Activated CD8-positive, alpha-beta memory T cell treated with anti-CD3 and anti-CD28 coated beads for 36 hours (primary cell): ENCODE measurements around the gene CAST. TPM values are rescaled to one million over a fixed set of nuclear protein-coding genes. Genes with fewer than 3 reads are reported as not detected.

Experiments
- CTCF ChIA-PET: fragments of 350-600 bp; sonication (Branson Sonifier 250); formaldehyde crosslinking; loops from one replicate; lab custom pipeline; 2021; ENCODE audit warnings: antibody characterized with exemption; lab: Charles Lee
- POLR2A ChIA-PET: fragments of 350-600 bp; sonication (Branson Sonifier 250); formaldehyde crosslinking; loops from one replicate; lab custom pipeline; 2021; ENCODE audit warnings: antibody characterized with exemption; lab: Charles Lee
- total RNA-seq, 2 experiments: library from RNA; stranded (reverse); gene quantifications; one replicate each; pipeline ENCODE4 v1.2.3, GENCODE V29; 2021

CAST gene
- total RNA-seq, 2 experiments from 2014 or later, result 131 to 133 TPM

DNA sequence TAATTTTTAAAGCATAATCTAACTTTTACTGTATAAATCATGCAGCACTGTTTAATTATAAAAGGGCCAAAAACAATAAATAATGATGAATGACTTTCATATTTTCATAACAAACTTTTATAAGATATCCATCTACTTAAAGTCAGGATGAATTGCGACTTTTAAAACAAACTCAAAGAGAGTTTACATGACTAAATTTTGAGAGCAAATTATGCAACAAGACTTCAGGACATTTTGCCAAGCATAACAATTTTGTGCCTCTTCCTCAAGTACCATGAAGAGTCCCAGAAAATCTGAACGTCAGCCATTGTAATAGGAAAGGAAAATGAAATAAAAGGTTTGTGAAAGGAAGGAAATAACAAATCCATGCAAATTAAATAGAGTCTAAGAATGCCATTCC is 121.2 kb downstream of the CAST start:
- ChIA-PET POLR2A (no interaction called here), CTCF (no interaction called here)

DNA sequence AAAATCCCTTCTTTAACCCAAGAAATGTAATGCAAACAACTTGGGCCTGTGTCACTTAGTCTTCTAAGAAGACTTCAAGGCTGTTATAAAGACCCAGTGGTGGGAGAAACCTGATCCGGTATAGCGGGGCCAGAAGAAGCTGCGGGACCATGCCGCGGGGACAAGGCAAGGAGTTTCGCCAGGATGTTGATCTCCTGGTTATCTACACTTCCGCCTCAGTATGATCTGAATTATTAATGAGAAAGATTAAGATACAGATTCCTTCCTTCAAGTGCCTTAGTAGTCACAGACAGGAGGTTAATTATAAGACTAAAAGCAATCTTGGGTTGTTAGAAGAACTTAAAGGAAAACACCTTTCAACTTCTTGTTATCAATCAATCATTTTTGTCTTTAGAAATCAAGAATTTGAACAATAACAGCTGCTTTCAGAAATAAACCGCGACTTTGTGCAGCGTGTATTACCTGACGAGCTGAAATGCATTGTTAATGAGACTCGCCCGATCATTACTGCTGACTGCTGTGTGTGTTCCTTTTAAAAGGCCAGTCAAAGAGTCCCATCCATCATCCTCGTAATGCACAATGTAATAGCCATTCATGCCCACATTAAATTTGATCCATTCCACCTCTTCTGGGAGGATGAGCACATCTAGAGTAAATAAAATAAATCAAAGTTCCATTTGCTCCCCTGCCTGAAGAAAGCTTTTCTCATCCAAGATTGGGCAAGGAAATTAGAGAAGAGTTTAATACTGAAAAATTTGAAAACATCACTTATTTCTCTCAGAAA is 123.3 kb downstream of the CAST start:
- ChIA-PET POLR2A (no interaction called here), CTCF (interaction anchor here (2.0 kb wide), 1 partner anchor 33 kb away, joined by 5 read pairs; no protein-coding TSS in a partner anchor)

DNA sequence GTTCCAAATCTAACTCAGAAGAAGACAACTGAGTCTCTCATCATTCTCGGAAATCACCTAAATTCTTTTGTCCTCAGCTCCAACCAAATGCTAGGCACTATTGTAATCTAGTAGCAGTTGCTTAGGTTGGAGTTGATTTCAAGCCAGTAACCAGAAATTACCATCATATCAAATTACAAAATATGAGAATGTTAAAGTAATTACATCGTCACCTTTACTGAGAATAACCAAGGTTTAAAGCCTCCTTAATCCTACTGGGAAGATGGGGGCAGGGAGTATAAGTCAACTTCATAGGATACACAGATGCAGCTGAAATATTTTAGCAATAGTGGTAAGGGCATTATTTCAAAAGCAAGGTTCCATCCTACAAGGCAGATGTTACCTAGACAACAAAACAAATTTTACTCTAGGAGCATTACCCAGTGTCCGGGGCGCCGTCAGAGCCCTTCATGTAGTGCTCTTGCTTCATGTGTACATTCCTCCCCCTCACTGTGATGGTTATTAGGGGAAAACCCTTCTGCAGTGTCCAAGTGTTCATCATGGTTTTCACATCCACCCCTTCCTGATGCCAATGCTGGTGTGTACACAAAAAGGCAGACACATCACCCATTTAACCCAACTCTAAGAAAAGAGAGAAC is 126.1 kb downstream of the CAST start:
- ChIA-PET POLR2A (no interaction called here), CTCF (no interaction called here)

DNA sequence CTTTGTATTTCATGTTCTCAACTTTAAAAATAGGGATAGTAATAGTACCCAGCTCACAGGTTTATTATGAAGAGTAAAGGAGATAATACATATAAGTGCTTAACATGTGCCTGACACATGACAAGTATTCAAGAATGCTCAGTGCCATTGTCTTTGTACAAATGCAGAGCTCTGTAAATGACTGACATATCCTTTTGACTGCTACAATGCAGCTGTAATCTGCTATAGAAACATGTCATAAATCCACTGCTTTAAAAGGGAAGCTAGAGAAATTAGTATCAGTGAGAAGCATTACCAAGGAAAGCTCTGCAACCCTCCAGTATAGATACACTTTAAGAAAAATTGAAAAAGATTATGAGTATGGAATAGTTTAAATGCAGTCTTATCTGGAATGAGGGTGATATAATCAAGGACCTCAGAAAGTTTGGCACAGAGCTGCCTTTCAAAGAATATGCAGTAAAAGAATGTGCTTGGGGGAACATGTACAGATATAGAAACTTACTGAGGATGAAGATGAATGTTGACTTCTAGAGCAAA is 127.7 kb downstream of the CAST start:
- POLR2A ChIA-PET, result no interaction called here
- CTCF ChIA-PET, result no interaction called here

DNA sequence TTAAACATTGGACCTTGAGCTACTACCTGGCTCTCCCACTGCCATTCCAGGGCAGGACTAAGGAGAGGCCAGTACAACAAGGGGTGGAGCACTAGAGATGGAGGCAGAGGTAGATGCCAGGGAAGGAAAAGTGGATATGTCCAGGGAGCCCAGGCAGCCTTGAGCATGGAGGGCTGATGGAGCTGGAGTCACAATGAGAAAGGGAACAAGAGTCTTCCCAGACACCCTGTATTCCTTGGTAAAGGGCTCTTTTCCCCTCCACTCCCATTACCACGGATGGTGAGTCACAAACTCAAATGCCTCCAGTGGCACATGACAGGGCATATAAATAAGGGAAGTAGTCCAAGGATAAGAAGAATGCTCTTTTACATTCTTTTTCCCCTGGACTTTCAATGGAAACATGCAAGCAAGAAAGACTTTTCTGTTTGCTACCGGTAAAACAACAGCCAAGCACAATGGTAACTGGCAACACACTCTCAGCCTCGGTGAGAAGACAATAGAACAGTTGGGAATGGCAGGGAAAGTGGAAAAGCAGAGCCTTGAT is 128.9 kb downstream of the CAST start:
- ChIA-PET CTCF (interaction anchor here (1.6 kb wide), 1 partner anchor 17 kb away, joined by 3 read pairs; the partner anchor contains the start of gene ERAP1), POLR2A (no interaction called here)

DNA sequence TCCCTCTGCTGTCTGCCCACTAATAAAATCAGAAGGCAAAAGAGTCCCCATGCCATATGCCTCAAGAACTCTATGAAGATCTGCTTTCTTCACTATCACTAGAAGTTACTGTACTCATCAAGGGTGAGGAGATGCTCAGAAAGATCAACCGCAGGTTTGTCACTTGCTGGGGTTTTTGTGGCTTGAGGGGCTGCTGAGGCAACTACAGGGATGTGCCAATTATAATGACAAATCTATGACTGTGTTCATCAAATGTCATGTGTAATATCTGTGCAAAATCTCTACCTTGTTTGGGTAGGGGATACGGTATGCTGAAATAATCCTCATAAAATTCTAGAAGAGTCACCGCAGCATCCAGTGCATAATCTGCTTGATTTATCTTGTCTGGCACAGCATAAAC is 132.6 kb downstream of the CAST start:
- ChIA-PET POLR2A (interaction anchor here (0.7 kb wide), 1 partner anchor 18 kb away, joined by 8 read pairs; no protein-coding TSS in a partner anchor), CTCF (no interaction called here)

DNA sequence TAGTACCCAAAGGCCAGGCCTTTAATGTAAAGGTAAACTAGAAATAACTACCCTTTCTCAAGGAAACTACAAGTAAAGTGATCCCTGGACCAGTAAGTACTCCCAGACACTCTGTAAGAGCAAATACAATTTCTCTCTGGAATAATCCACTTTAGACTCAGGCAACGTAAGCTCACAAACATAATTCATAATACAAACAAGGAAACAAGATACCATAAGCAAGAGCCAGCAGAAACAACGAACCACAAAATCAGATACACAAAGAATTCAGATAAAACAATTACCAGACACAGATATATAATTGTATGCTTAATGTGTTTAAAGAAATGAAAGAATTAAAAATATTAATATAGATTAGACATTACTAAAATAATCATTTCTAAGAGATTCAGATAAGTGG is 133.4 kb downstream of the CAST start:
- ChIA-PET CTCF (interaction anchor here (0.7 kb wide), 1 partner anchor 15 kb away, joined by 4 read pairs; no protein-coding TSS in a partner anchor), POLR2A (no interaction called here)

DNA sequence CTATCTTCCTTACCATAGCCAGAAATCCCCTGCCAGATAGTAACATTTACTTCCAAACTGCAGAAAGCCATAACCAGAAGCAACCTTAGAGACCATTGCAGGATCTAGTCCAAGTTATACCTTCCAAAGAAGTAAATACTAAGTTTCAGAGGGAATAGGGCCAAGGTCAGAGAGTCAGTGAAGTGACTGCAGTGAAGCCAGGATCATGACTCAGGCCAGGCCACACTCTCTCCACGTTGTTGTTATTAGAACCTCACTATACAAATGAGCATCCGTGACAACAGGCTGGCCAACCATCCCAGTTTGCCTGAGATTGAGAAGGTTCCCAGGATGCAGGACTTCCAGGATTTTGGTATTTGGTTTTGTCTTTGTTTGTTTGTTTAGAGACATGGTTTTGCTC is 134.3 kb downstream of the CAST start:
- POLR2A ChIA-PET, result no interaction called here
- CTCF ChIA-PET, result no interaction called here

DNA sequence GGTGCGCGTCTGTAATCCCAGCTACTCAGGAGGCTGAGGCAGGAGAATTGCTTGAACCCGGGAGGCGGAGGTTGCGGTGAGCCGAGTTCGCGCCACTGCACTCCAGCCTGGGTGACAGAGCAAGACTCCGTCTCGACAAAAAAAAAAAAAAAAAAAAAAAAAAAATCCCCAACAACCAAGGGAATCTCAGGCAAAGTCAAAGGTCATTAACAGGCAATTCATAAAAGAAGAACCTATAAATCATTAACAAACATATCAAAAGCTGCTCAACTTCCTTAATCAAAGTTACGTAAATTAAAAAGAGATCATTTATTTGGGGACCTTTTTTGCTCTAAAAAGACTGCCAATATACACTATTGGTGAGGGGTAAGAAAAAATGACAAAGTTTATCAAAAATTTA is 139.5 kb downstream of the CAST start:
- ChIA-PET POLR2A (interaction anchor here (0.7 kb wide), 1 partner anchor 13 kb away, joined by 4 read pairs; no protein-coding TSS in a partner anchor), CTCF (interaction anchor here (0.6 to 0.7 kb wide), 3 partner anchors 11 to 67 kb away, joined by 3 to 4 read pairs (median 3); no protein-coding TSS in a partner anchor)

DNA sequence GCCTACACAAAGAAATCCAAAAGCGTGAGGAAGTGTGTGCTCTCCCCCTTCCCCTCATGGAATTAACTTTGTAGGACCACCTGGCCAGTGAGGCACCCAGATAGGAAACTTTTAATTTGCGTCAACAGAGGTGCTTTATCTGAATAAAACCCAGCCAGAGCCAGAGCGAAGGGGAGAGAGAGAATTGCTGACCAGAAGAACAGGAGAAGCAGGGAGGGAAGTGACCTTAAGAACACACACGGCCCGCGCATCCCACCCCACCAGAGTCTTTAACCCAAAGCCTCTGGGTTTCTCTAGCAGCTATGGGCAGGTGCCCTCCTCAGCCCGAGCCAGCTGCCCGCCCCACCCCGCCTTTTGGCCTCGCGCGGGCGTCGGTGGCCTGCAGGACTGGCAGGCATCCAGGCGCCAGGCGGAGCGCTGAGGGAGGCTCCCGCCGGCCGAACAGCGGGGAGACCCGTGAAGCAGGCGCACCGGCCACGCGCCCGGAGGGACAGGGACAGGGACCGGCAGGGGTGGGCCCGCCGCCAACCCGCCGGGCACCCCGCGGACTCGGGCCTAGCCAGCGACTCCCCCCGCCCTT is 145.0 kb downstream of the CAST start:
- CTCF ChIA-PET, result interaction anchor here (0.7 to 1.6 kb wide), 6 partner anchors 9 to 84 kb away, joined by 3 to 5 read pairs (median 3); no protein-coding TSS in a partner anchor
- POLR2A ChIA-PET, result interaction anchor here (0.6 to 2.2 kb wide), 6 partner anchors 10 to 129 kb away, joined by 3 to 13 read pairs (median 4); partner anchors contain the start of genes ERAP2 and LNPEP

DNA sequence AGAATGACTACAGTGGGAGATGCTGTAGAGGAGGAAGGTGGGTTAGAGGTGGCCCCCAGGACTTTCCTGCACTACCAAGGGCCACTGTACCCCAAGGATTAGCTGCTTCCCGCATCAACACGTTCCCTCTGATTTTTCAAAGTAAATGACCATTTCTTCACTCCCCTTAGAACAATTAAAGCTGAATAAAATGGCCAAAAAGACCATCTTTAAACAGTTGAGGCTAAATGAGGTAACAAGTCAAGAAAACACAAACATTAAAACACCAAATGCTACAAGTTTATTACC is 146.3 kb downstream of the CAST start:
- ChIA-PET CTCF (interaction anchor here (0.8 to 1.6 kb wide), 5 partner anchors 8 to 151 kb away, joined by 3 to 5 read pairs (median 5); partner anchors contain the start of gene ERAP2), POLR2A (interaction anchor here (0.6 to 2.2 kb wide), 9 partner anchors 8 to 285 kb away, joined by 3 to 13 read pairs (median 5); partner anchors contain the start of gene ERAP2)

DNA sequence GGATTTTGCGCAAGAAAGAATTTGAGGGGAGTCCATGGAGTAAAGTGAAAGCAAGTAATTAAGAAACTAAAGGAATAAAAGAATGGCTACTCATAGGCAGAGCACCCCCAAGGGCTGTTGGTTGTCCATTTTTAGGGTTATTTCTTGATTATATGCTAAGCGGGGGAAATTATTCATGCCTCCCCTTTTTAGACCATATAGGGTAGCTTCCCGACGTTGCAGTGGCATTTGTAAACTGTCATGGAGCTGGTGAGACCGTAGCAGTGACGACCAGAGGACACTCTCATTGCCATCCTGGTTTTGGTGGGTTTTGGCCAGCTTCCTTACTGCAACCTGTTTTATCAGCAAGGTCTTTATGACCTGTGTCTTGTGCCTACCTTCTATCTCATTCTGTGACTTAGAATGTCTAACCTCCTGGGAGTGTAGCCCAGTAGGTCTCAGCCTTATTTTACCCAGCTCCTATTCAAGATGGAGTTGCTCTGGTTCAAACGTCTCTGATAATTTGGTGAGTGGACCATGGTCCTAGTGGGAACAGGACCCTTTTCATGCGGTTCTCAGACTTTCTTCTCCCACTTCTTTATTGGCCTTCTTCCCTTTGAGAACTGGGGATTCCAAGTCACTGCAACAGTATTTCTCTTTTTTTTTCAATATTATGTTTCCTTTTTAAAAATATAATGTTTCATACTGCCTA is 146.8 kb downstream of the CAST start:
- POLR2A ChIA-PET, result interaction anchor here (0.7 to 2.2 kb wide), 4 partner anchors 8 to 285 kb away, joined by 4 to 13 read pairs (median 6); no protein-coding TSS in a partner anchor
- CTCF ChIA-PET, result interaction anchor here (0.6 to 1.6 kb wide), 6 partner anchors 7 to 150 kb away, joined by 3 to 5 read pairs (median 4); partner anchors contain the start of gene ERAP2

DNA sequence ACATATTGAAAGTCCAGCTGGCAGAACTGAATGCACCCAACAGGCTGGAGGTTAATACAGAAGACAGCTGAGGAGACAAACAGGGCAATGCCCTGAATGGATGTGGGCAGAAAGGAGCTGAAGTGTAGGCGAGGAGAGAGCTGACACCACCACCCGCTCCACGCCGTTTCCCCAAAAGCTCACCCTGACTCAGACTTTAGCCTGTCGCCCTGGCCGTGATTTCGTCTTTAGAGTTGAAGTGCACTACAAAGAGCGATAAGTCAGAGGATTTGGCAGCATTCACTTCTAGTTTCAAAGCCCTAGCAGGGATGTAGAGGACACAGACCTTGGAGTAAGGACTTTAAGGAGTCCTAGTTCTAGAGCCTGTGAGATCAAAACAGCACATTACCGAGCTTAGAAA is 147.7 kb downstream of the CAST start:
- ChIA-PET POLR2A (no interaction called here), CTCF (interaction anchor here (0.6 to 1.6 kb wide), 2 partner anchors 14 to 51 kb away, joined by 3 to 4 read pairs; no protein-coding TSS in a partner anchor)

DNA sequence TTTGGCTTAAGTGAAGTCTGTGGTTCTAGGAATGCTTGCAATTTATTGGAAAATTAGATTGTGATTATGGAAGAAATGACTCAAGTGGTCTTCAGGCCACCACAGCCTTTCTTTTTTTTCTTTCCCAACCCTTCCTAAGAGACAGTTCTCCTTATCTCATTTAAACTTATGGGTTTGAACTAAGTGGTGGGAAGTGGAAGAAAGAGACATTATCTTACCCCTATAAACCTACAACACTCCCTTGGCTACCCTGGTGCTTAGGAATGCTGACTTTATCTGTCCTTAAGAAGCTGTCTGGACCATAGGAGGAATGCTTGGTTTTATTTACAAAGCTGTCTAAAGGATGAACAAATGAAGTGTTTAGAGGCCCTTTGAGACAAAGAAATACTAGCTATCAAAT is 150.7 kb downstream of the CAST start:
- ChIA-PET POLR2A (no interaction called here), CTCF (interaction anchor here (0.6 kb wide), 1 partner anchor 11 kb away, joined by 4 read pairs; no protein-coding TSS in a partner anchor)

DNA sequence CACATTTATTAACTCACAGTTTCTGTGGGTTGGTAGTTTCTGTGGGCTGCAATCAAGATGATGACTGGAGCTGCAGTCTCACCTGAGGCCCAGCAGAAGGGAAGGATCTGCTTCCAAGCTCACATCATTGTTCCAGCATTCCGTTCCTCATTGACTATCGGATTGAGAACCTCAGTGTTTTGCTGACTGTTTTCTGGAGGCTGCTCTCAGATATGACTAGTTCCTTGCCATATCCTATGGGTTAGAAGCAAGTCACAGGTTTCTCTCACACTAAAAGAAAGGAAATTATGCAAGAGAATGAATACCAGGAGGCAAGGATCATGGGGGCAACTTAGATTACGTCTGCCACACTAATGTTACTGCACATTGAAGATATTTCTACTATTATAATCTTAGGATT is 151.9 kb downstream of the CAST start:
- POLR2A ChIA-PET, result no interaction called here
- CTCF ChIA-PET, result interaction anchor here (0.9 kb wide), 1 partner anchor 8 kb away, joined by 3 read pairs; no protein-coding TSS in a partner anchor

DNA sequence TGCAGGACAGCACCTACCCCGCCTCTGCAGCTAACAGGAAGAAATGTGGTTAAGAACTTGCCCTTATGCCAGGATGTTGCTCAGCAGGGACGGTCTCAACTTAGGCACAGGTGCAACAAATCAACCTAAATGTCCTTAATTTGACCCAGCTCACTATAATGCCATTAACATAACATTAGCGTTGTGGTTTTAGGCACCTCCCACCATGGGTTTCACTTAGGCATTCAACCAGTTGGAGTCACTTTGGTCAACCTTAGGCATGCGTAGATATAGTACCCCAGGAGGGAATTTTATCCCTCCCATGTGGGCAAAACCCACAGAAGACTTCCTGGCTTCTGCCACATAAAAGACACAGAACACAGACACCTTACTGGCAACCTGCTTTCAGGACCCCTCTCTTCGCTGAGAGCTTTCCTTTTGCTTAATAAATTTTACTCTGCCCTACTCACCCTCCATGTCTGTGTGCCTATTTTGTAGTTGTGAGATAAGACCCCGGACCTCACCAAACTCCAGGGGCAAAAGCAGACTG is 154.3 kb downstream of the CAST start:
- POLR2A ChIA-PET, result interaction anchor here (2.3 kb wide), 1 partner anchor 8 kb away, joined by 13 read pairs; the partner anchor contains the start of gene ERAP1
- CTCF ChIA-PET, result interaction anchor here (1.0 kb wide), 1 partner anchor 9 kb away, joined by 5 read pairs; the partner anchor contains the start of gene ERAP1

DNA sequence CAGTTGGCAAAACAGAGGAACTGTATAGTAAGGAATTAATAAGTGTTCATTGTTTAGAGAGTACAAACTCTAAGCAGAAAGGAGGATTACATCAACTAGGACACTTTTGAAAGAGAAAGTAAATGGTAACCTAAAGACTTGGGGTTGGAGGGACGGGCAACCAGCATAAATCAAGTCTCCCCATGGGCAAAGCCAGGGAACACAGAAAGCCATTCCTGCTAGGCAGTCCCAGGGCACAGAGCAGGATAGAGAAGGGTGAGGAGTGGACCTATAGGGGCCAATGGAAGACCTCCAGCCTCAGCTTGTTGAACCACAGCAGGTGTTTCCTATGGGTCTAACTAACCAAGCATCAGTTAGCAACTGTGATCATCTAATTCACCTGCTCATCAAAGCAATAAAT is 154.8 kb downstream of the CAST start:
- POLR2A ChIA-PET, result interaction anchor here (2.3 kb wide), 1 partner anchor 9 kb away, joined by 13 read pairs; the partner anchor contains the start of gene ERAP1

DNA sequence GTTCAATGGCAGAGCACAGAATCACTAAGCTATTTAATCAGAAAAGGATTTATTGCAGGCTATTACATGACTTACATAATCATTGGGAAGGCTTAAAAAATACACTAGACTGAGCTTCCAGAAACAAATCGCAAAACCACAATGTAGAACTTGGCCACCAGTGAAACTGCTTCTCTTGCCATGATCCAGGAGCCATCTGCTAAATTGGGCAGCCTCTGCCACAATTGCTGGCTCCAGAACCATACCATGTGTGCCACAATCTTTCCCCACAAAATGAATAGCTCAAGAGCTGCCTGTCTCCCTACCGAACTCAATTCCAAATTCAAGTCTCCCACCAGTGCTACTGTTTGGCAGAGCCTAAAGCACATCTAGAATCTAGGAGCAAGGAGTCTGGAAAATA is 155.3 kb downstream of the CAST start:
- ChIA-PET CTCF (no interaction called here), POLR2A (interaction anchor here (2.3 kb wide), 1 partner anchor 10 kb away, joined by 13 read pairs; the partner anchor contains the start of gene ERAP1)

More for the DNA sequence above, 154.8 kb downstream of the CAST start:
- CTCF ChIA-PET, result no interaction called here
